Activated CD8-positive, alpha-beta T cell treated with anti-CD3 and anti-CD28 coated beads for 36 hours (primary cell): Measurements from ENCODE around the gene ZNF598. TPM values are rescaled to one million over a fixed set of nuclear protein-coding genes. Genes with fewer than 3 reads are reported as not detected.

Source experiments
- ATAC-seq: fragments of 200-7000 bp; cut with Tn5 transposase; one replicate; pipeline ENCODE4 v1.10.0; 2021; ENCODE audit warnings: mild to moderate bottlenecking, moderate library complexity
- CTCF ChIA-PET: fragments of 350-600 bp; sonication (Branson Sonifier 250); formaldehyde crosslinking; loops from one replicate; lab custom pipeline; 2021; ENCODE audit warnings: antibody characterized with exemption; lab: Charles Lee
- POLR2A ChIA-PET: fragments of 350-600 bp; sonication (Branson Sonifier 250); formaldehyde crosslinking; loops from one replicate; lab custom pipeline; 2021; ENCODE audit warnings: antibody characterized with exemption; lab: Charles Lee
- DNase-seq: peaks from one replicate; pipeline ENCODE4 v3.0.0-alpha.2; 2020
- H3K27ac Mint-ChIP-seq: one replicate; pipeline ENCODE4 v1.8.0; 2021; ENCODE audit warnings: mild to moderate bottlenecking, mixed read lengths
- H3K27me3 Mint-ChIP-seq: one replicate; pipeline ENCODE4 v1.8.0; 2021; ENCODE audit warnings: mixed read lengths
- H3K36me3 Mint-ChIP-seq: one replicate; pipeline ENCODE4 v1.8.0; 2021; ENCODE audit warnings: low read depth, mixed read lengths
- H3K4me1 Mint-ChIP-seq: one replicate; pipeline ENCODE4 v1.8.0; 2021; ENCODE audit warnings: low read depth, mixed read lengths
- H3K4me3 Mint-ChIP-seq: one replicate; pipeline ENCODE4 v1.8.0; 2021; ENCODE audit warnings: mild to moderate bottlenecking, moderate library complexity, mixed read lengths
- H3K9me3 Mint-ChIP-seq: one replicate; pipeline ENCODE4 v1.8.0; 2021; ENCODE audit warnings: mixed read lengths
- intact Hi-C: fragments of 100-400 bp; cut with micrococcal nuclease; formaldehyde crosslinking; loops from one replicate; pipeline ENCODE4 v1.10.0; 2022
- total RNA-seq, 2 experiments: library from RNA; stranded (reverse); gene quantifications; one replicate each; pipeline ENCODE4 v1.2.3, GENCODE V29; 2021
- TF ChIP-seq, protein P1 (sequence below): fragments of 200-600 bp; IDR thresholded peaks from one replicate; pipeline ENCODE4 v1.8.0; 2022; ENCODE audit warnings: antibody characterized with exemption, mild to moderate bottlenecking

Gene ZNF598
- total RNA-seq, 2 experiments from 2014 or later = 85.5 to 90.3 TPM

DNA sequence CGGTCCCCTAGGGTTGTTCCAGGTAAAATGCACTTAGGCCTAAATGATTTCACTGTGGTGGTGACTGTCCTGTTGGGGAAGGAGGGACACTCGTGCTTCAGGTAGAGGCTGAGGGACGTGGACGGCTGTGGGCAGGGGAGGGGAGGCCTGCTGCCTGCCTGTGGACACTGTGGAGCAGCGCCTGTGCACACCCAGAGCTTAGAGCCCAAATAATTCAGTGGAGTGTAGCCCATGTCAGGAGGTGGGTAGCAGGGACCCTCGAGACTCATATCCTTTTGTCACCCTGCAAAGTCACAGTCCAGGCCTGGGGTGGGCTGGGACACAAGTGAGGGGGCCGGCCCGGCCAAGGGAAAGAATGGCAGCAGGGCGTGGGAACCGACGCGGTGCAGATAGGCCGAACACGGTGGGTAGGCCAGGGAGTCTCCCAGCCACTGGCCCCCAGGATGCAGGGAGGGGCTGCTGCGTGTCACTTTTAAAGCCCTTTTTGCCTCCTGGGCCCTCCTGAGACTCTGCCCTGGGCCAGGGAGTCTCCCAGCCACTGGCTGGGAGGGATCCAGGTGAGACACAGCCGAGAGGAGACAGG, 16.3 kb upstream of the ZNF598 start:
- TF ChIP-seq, protein P1, sequence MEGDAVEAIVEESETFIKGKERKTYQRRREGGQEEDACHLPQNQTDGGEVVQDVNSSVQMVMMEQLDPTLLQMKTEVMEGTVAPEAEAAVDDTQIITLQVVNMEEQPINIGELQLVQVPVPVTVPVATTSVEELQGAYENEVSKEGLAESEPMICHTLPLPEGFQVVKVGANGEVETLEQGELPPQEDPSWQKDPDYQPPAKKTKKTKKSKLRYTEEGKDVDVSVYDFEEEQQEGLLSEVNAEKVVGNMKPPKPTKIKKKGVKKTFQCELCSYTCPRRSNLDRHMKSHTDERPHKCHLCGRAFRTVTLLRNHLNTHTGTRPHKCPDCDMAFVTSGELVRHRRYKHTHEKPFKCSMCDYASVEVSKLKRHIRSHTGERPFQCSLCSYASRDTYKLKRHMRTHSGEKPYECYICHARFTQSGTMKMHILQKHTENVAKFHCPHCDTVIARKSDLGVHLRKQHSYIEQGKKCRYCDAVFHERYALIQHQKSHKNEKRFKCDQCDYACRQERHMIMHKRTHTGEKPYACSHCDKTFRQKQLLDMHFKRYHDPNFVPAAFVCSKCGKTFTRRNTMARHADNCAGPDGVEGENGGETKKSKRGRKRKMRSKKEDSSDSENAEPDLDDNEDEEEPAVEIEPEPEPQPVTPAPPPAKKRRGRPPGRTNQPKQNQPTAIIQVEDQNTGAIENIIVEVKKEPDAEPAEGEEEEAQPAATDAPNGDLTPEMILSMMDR = no peak
- ChIA-PET POLR2A (no interaction called here), CTCF (interaction anchor here (1.6 to 2.4 kb wide), 2 partner anchors 10 to 114 kb away, joined by 5 to 11 read pairs; no protein-coding TSS in a partner anchor)
- peaks cover 4% of the 10 kb centered on the region for H3K36me3 Mint-ChIP-seq
- DNase-seq (no peak), ATAC-seq (no peak)
- H3K4me1 Mint-ChIP-seq = peaks cover 18% of the 10 kb centered on the region
- intact Hi-C loops = no loop called here
- peak overlapping the region; percentile 15 for H3K4me3 Mint-ChIP-seq
- no peaks in the 10 kb centered on the region for H3K9me3 Mint-ChIP-seq
- peaks cover 19% of the 10 kb centered on the region for H3K27me3 Mint-ChIP-seq
- no peak overlapping the region for H3K27ac Mint-ChIP-seq

DNA sequence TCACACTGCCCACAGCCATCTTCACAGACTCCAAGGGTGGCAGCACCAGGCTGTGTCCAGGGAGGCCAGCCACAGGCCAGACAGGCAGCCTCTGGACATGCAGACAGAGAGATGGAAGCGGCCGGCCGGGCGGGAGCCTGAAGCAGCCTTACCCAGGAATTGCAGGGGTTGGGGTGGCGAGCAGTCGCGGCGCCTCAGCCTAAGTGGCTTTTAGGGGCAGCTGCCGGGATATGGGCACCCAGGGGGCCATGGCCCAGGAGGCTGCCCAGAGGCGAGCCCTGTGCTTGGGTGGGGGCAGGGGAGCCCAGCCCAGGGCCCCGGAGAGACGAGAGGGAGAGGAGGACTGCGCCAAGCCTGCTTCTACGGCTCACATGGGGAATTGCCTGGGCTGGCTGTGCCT, 15.6 kb upstream of the ZNF598 start:
- ChIA-PET CTCF (interaction anchor here (1.5 to 3.8 kb wide), 3 partner anchors 9 to 130 kb away, joined by 3 to 46 read pairs (median 5); partner anchors contain the start of gene TRAF7), POLR2A (interaction anchor here (1.3 kb wide), 1 partner anchor 16 kb away, joined by 4 read pairs; no protein-coding TSS in a partner anchor)
- Mint-ChIP-seq H3K36me3 (peaks cover 4% of the 10 kb centered on the region), H3K4me1 (peaks cover 24% of the 10 kb centered on the region), H3K27me3 (peaks cover 25% of the 10 kb centered on the region), H3K27ac (no peak overlapping the region), H3K4me3 (no peak overlapping the region), H3K9me3 (no peaks in the 10 kb centered on the region)
- TF ChIP-seq, protein P1 = no peak
- DNase-seq (no peak), ATAC-seq (no peak)
- intact Hi-C loops = no loop called here

DNA sequence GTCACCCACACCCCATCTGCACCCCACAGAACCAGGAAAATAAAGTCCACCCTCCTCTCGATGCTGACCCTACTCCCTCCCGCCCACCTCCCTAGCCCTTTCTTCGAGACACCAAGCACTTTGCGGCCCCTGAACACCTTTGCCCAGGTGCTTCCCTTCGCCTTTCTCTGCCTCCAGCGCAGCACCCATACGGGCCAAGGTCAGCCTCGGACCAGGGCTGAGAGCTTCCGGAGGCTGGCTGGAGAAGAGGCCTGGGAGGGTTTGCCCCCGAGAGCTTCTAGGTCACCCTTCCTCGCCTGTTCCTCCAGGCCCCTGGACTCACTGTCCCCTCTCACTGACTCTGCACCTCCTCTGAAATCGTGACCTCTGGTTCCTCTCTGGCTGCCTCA, 14.4 kb upstream of the ZNF598 start:
- POLR2A ChIA-PET = interaction anchor here (1.0 to 2.4 kb wide), 3 partner anchors 15 to 129 kb away, joined by 3 to 12 read pairs (median 4); no protein-coding TSS in a partner anchor
- no peak overlapping the region for H3K4me3 Mint-ChIP-seq
- H3K27ac Mint-ChIP-seq = no peak overlapping the region
- CTCF ChIA-PET = interaction anchor here (1.5 to 3.8 kb wide), 2 partner anchors 116 to 131 kb away, joined by 3 to 46 read pairs; partner anchors contain the start of gene TRAF7
- TF ChIP-seq, protein P1 = no peak
- peaks cover 24% of the 10 kb centered on the region for H3K4me1 Mint-ChIP-seq
- ATAC-seq (no peak), DNase-seq (no peak)
- H3K27me3 Mint-ChIP-seq = peaks cover 26% of the 10 kb centered on the region
- H3K36me3 Mint-ChIP-seq = peaks cover 4% of the 10 kb centered on the region
- no peaks in the 10 kb centered on the region for H3K9me3 Mint-ChIP-seq
- intact Hi-C loops = no loop called here

DNA sequence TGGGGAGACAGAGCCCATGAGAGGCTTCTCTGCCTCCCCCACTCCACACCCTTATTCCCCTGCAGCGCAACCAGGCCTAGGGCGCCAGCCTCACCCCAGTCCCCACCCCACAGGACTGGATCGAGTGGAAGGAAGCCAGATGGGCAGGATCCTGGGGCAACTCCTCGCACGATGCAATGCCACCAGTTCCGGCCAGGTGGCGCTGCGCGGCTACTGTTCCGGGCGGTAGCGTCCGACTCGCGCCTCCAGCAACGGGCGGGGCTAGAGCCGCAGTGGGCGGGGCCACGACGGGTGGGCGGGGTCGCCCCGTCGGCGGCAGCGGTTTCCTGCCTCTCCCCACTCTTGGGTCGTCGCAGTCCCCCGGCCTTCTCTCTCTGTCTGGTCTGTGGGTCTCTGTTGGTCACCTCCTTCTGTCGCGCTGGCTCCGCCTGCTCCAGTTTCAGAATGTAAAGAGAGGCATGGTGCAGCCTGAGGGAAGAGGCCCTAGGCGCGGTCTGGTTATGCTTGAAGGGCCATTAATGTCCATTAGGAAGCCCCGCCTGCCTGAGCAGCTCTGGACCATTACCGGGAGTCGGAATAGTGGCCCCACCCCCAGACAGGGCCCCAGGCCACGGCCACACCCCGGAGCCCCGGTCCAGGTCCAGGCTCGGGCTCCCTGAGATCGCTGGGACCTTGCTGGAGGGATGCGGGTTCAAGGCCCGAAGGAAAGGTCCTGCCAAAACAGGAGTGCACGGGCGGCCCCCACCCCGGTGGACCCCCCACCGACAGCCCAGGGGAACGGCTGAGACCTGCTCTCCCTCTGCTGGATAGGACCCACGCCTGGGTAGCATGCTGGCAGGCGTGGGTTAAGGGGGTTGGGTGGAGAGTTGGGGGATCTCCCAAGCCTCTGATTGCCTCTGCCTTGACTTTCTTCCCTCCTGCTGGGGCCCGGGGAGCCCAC, 13.7 kb upstream of the ZNF598 start:
- Mint-ChIP-seq H3K27ac (no peak overlapping the region), H3K4me1 (peaks cover 24% of the 10 kb centered on the region), H3K36me3 (peaks cover 4% of the 10 kb centered on the region), H3K27me3 (peaks cover 29% of the 10 kb centered on the region), H3K9me3 (no peaks in the 10 kb centered on the region), H3K4me3 (peak overlapping the region; percentile 49)
- CTCF ChIA-PET = interaction anchor here (0.7 to 3.8 kb wide), 12 partner anchors 10 to 236 kb away, joined by 3 to 46 read pairs (median 7); partner anchors contain the start of genes NTHL1, PKD1 and TSC2
- TF ChIP-seq, protein P1 = peak; percentile 97
- POLR2A ChIA-PET = interaction anchor here (0.7 to 2.4 kb wide), 9 partner anchors 14 to 131 kb away, joined by 3 to 12 read pairs (median 3); partner anchors contain the start of genes NTHL1, RPS2, TRAF7 and TSC2
- ATAC-seq (peak; percentile 89), DNase-seq (peak; percentile 95)
- intact Hi-C loops = loop anchor here (2.0 kb wide), 1 partner anchor 117 kb away; no protein-coding TSS in a partner anchor
